Panc1 (cell line): ENCODE measurements around the gene AP1S1.

Experiments used
- CTCF ChIP-seq: fragments of 450-650 bp; IDR thresholded peaks from 2 replicates; pipeline ENCODE4 v1.5.1; 2017; ENCODE audit warnings: mild to moderate bottlenecking
- POLR2AphosphoS5 ChIP-seq: IDR thresholded peaks from 2 replicates; pipeline ENCODE4 v1.6.1; 2012; ENCODE audit warnings: mild to moderate bottlenecking, low read depth, low read length, moderate library complexity
- REST ChIP-seq, 2 experiments: IDR thresholded peaks; 2 replicates each; pipeline ENCODE4 v1.6.1; 2011 to 2012; ENCODE audit warnings: low read depth in 2 of 2, control low read depth in 1 of 2, low read length in 1 of 2, mild to moderate bottlenecking in 1 of 2, moderate library complexity in 1 of 2; ENCODE audit not compliant: insufficient read depth in 1 of 2
- SIN3A ChIP-seq: IDR thresholded peaks from 2 replicates; pipeline ENCODE4 v1.6.1; 2012; ENCODE audit warnings: low read depth, mild to moderate bottlenecking, low read length, moderate library complexity, borderline replicate concordance; ENCODE audit not compliant: insufficient read depth
- TCF7L2 ChIP-seq: IDR thresholded peaks from 2 replicates; pipeline ENCODE4 v1.6.1; 2011; ENCODE audit warnings: mild to moderate bottlenecking, low read depth, low read length, inconsistent platforms

GRCh38 chr7:101174322-101174854 is 20.1 kb downstream of the AP1S1 start:
- TF ChIP-seq CTCF (no peak), TCF7L2 (no peak), SIN3A (no peak), POLR2AphosphoS5 (no peak), REST (IDR thresholded peaks at IDR 0.05; ENCODE audit: insufficient read depth in 1 of 2, low read depth in 2 of 2, low read length in 1 of 2) (no peak)
